Lower leg skin (tissue), 3 donors: ENCODE measurements around the gene EPC1.

ENCODE experiments used
- CTCF ChIP-seq, 3 donors: fragments of 450-650 bp; IDR thresholded peaks; one replicate each; pipeline ENCODE4 v1.5.1; 2016; ENCODE audit warnings: antibody characterized with exemption in 3 of 3, mild to moderate bottlenecking in 3 of 3, moderate library complexity in 2 of 3
- POLR2A ChIP-seq, 2 donors: fragments of 450-650 bp; IDR thresholded peaks; one replicate each; pipeline ENCODE4 v1.6.1; 2016 to 2017; ENCODE audit warnings: antibody characterized with exemption in 2 of 2, mild to moderate bottlenecking in 1 of 2, moderate library complexity in 1 of 2

GRCh38 chr10:32367793-32368453, 21.0 kb upstream of the EPC1 start:
- TF ChIP-seq POLR2A (IDR thresholded peaks at IDR 0.05) (no peak), CTCF (IDR thresholded peaks at IDR 0.05) (peak in 1 of 3 donors; percentile 69)
